GM19035 (cell line): ENCODE results near the gene BPI.
"Not testable (repeated sequence)": the region's sequence is repeated elsewhere in the genome, so short reads cannot be mapped to it uniquely, and the experiment has no call there.

Source experiments
- ATAC-seq: cut with Tn5 transposase; IDR thresholded peaks from one replicate; pipeline ENCODE4 v1.9.1; 2021; ENCODE audit not compliant: unreplicated experiment

BPI gene

DNA sequence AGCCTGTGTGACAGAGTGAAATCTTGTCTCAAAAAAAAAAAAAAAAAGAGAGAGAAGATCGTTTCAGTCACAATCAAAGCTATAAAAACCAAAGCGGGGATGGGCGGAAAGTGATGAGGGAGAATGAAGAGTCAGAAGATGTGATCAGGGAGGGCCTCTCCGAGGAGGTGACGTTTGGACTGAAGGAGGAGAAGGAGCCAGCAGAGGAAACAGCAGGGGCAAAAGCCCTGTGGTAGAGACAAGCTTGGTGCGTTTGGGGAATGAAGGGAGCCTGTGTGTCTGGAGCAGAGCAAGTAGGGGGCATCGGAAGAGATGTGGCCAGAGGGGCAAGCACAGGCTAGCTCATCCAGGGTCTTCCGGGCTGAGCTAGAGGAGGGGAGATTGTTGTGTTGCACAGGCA, 27.9 kb downstream of the BPI start:
- ATAC-seq: no peak

DNA sequence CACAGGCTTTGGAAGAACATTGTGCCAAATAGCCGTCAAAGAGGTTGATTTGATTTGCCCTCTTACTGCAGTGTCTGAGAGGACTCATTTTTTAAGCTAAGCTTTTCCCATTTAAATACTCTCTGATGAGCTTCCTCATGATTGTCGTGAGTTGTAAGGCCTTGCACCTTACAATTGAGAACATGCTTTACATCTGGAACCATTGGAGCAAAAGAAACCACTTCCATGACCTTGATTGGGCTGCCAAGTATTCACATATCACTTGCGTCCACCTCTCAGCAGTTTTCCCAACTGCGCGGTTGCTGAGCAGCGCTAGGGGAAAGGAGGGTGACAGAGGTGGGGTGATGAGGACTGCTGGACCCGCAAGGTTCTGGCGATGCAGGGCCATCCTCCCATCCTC, 30.1 kb downstream of the BPI start:
- ATAC-seq: no peak

DNA sequence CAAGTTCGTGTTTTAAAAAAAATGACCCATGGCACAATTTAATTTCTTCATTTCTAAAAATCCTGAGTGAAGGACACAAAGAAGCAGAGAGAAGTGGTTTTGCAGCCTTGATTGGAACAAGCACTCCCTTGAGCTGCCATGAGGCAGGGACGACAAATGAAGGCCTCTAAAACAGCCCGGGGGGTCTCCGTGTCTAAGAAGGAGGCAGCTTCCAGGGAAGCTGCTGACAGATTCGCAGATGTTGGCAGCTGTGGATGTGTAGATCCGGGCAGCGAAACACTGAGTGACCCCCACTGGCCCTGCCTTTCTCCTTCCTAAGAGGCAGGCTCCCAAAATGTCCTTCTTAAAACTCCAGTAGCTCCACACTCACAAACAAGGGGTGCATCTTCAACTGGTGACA, 32.8 kb downstream of the BPI start:
- ATAC-seq: no peak

DNA sequence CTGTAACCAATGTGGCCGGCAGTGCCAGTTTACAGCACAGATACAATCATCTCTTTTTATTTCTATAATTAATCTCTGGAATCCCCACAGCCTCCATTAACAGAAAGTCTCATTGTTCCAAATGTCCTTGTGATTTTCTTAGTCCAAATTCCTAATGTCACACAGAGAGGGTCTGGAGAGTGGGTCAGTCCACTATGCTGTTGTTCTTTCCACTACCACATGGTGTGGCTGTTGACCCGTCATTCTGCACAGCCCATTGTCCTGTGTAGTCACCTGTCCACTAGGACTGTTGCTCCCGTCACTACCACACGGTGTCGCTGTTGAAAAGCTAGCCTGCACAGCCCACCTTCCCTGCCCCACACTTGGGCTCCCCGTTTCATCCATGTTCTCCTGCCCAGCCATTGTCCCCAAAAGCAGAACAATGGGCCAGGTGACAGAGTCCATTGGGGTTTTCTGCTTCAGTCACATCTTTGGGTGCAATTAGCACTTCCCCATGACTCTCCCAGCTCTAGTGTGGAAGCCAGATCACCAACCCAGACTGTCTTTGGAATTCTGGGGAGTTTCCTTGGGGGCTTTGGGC, 33.7 kb downstream of the BPI start:
- no peak for ATAC-seq

DNA sequence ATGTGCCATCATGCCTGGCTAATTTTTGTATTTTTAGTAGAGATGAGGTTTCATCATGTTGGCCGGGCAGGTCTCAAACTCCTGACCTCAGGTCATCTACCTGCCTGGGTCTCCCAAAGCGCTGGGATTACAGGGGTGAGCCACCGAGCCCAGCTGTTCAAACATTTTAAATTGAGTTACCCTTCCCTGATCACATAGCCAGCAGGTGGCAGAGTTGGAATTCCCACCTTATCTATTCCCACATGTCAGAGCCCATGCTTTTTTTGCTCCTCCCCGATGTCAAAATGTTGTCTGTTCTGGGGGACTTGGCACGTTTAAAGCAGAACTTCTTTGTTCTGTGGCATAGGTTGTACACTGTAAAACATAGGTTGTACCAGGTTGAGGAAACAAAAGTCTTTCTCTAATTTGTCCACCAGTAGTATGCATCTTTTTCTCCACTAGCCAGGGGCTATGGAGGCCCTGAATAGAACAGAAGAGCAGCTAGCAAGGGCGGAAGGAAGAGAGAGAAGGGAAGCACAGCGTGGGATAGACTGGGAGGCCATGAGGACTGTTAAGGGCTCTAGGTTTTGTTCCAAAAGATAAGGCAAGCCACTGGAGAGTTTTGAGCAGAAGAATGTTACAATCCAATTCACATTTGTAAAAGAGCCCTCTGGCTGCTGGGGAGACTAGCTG, 35.0 kb downstream of the BPI start:
- no peak for ATAC-seq

DNA sequence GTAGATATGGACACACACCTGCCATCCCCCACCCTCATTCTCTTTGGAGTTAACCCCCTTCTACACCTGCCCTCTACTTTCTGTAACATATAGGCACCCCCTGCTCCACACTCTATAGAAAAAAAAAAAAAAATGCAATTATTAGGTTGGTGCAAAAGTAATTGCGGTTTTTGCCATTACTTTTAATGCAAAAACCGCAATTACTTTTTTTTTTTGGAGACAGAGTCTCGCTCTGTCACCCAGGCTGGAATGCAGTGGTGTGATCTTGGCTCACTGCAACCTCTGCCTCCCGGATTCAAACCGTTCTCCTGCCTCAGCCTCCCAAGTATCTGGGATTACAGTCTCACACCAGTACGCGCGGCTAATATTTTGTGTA, 35.6 kb downstream of the BPI start:
- ATAC-seq: not testable (repeated sequence)

DNA sequence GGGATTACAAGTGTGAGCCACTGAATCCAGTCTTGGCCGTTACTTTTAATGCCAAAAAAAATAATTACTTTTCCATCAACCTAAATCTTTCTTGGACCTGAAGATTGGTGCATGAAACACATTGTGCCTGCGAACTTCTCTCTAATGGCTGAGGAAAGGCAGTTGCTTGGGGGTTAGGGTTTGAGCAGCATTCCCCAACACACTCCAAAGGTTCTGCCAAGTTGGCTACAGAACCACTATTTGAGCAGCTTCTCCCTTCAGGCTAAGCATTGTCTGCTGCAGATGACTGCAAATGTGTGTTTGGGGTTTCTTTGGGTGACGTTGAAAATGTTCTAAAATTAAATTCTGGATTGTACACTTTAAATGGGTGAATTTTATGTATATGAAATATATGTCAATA, 36.0 kb downstream of the BPI start:
- ATAC-seq: no peak

DNA sequence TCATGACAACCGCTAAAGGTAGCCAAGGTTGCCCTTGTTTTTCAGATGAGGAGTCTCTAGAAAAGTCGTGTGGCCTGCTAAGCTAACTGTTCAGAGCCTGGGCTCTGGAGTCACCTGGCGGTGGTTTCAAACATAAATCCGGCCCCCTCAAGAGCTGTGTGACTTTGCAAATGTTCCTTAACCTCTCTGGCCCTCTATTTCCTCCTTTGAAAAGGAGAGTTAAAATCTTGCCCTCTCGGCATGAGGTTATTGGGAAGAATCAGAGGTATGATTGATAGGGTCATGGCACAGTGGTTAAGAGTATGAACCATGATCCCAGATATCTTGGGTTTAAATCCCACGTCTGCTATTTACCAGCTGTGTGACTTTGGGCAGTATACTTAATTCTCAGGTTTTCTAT, 36.7 kb downstream of the BPI start:
- no peak for ATAC-seq

DNA sequence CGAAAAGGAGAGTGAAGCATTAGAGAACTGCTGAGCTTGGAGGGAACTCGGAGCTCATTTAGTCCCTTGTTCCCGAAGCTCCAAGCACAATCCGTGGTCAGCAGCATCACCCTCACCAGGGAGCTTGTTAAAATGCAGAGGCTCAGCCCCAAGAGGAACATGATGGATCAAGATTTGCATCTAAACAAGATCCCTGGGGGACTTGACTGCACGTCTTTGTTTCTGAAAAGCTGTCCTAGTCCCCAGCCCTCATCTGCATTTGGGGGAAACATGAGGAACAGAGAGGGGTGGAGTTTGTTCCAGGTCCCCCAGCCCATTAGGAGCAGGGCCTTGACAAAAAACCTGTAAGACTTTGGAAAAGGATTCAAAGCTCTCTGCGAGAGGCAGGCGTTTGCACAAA, 38.3 kb downstream of the BPI start:
- no peak for ATAC-seq

DNA sequence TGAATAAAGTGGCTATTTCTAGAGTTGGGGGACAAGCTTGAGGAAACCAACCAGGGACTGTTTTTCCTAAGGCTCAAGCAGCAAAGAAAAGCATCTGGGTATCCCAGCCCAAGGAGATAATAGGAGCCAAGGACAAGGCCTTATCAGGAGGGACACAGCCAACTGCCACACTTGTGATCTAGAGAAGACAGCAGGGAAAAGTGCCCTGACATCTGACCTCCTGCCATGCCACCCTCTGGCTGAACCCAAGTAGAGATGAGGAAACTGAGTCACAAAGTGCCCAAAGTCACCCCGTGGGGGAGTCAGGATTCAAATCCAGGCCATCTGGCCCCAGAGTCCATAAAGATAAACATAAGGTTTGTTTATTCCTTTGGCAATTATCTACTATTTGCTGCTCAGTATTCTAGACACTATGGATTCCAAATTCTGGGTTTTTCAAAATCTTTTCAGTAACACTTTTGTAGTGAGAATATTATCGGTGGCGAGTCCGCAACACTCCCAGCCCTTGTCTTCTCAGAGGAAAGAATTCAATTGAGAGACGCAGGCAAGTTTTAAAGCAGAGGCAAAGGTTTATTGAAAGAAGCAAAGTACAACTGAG, 38.9 kb downstream of the BPI start:
- no peak for ATAC-seq

DNA sequence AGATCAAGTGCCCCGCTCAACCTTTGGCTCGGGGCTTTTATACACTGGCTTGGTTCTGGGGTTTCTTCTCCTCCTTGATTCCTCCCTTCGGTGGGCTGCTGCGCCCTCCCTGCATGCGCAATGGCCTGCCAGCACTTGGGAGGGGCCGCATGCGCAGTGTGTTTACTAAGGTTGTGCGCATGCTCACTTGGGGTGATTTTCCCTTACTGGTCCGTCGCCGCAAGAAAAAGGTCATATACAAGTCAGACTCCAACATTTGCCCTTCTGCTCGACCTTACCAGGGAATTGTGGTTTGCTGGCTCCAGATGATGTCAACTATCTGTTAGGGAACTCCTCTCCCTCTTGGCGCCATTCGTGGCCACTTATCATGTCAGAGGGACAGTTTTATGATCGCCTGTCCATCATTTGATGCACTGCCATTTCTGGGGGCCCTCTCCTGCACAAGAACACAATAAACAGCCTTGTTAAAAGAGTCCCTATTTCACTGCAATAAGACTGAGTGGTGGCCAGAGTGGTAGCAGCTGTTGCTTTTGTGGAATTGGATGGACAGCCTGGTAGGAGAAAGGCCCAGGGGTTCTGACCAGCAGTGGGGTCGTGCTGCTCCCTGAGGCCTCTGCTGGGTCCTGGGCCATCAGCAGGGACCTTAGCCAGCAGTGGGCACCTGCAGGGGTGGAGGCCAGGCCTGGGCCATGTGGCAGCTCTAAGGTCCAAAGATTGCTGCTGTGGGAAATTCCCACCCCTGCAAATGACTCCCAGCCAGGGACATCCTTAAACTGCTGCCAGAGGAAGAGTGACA, 39.6 kb downstream of the BPI start:
- ATAC-seq: no peak

DNA sequence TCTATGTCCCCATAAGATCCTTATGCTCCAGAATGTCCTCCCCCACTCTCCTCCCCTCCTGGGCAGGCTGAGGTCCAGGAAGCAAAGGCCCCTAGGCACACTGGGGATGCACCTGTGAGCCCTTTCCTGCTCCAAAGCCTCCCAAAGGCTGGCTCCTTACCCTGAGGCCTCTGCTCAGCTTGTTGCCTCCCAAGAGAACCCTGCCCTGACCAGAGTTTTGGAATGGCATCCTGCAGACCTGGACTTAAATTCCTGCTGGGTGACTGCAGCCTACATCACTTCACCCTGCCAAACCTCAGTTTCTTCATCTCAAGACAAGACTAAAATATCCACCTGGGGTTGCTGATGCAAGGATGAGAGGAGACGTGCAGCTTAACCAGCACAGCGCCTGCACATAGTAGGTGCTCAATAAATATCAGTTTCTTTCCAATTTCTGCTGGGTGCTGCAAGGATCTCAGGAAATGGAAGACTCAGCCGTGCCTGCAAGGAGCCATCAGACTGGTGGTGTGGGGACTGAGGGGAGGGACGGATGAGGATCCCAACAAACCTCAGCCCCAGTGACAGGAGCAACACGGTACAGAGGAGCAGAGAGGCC, 40.2 kb downstream of the BPI start:
- no peak for ATAC-seq

DNA sequence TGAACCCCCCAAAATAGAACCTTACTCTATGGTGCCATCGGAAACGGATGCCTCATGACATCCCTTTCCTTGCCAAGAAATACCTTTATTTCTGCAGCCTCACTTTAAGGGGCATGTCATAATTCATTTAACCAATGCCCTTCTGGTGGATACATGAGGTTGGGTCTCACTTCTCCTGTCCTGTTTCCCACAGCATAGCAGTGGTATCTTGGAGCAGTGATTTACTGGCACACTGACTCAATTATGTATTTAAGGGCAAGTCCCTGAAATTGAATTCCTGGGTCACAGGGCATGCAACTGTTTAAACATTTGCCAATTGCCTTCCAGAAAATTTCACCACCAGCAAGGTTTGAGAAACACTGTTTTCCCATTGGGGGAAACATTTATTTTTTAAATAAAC, 41.7 kb downstream of the BPI start:
- ATAC-seq: no peak

DNA sequence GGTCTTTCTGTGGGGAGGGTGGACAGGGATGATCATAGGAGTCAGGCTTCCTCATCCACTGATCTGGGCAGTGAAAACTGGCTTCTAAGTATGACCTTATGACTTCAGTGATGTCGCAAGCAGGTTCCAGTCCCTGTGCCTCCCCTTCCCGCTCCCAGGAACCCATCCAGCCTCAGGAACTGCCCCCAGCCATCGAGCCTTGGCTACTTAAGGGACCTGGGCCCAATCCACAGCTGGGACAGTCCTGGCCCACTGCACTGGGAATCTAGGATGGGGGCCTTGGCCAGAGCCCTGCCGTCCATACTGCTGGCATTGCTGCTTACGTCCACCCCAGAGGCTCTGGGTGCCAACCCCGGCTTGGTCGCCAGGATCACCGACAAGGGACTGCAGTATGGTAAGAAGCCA, 42.3 kb downstream of the BPI start, which contains the start of gene LBP:
Gene LBP (plus strand): TSS at position 236 of the 405 bp plus-strand sequence. CDS start 35 bp downstream, at position 271.
- ATAC-seq: no peak

DNA sequence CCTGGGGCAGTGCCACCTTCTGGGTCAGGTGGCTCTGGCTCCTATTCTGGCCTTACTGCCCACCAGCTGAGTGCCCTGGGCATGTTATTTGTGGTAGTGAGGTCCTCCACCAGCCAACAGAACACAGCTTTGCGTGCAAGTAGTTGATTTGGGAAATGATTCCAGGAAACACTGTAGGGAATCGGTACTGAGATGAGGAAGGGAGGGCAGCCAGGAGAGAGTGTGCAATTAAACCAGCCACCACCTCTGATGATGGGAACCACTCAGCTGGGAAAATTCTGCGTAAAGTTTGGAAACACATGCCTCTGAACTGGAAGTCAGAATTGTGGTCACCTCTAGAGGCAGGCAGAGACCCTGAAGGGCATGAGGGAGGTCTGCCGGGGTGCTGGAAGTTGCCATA, 42.8 kb downstream of the BPI start:
- ATAC-seq: no peak

DNA sequence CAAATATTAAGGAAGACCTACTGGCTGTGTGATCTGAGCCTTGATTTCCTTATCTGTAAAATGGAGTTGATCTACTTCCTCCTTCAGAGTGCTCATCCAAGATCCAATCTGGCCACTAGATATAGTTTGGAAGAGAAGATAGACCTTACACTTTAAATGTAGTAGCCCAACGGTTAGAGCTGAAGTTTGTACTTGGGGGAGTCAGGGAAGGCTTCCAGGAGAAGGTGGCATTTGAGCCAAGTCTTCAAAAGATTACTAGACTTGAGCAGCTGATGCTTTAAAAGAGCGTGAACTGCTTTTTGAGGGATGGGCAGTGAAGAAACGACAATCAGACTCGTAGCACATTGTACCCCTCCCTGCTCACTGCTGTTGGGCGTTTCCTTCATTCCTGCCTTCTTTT, 45.9 kb downstream of the BPI start:
- ATAC-seq: no peak

DNA sequence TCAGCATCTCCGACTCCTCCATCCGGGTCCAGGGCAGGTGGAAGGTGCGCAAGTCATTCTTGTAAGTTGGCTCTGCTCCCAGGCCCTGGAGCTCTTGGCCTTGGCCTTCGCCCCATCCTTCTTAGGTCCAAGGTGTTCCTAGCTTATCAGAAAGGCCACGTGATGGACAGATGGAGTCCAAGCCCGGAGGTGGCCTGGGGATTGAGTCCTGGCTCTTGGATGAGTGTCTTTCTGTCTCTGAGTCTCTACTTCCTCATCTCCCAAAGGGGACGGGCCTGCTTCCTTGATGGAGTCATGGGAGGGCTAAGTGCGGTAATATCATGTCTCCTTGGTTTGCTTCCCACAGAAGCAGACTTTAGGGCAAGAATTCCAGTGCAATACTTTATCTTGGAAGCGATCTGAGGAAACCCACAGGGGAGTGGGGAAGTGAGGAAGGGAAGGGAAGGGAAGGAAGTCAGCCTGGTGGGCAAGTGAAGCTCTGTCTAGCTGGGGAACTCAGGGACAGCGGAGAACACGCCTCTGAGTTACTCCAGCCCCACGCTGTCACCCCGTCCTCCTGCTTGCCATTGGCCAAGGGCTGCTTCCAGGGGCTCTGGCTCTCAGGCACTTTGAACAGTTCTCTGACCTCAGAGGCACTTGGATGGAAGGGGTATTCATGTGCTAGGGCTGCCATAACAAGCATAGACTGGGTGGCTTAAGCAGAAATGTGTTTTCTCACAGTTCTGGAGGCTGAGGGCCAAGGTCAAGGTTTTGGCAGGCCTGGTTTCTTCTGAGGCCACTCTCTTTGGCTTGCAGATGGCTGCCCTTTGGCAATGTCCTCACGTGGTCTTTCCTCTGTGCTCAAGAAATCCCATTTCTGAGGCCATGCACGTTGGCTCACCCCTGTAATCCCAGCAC, 47.2 kb downstream of the BPI start:
- no peak for ATAC-seq

DNA sequence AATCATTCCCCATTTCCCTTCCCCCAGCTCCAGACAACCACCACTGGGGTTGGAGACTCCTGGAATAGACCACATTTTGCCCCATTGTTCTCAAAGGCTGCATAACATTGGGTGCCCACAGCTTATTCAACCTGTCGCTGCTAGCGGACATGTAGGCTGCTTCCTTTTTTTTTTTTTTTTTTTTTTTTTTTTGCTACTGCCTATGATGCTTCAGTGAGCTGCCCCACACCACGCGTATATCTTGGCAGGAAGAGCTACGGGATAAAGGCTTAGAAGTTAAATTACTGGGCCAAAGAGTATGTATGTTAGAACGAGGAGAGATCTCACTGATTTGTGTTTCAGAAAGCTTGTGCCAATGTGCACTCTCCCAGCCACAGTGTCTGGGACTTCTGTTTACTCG, 49.4 kb downstream of the BPI start:
- no peak for ATAC-seq

DNA sequence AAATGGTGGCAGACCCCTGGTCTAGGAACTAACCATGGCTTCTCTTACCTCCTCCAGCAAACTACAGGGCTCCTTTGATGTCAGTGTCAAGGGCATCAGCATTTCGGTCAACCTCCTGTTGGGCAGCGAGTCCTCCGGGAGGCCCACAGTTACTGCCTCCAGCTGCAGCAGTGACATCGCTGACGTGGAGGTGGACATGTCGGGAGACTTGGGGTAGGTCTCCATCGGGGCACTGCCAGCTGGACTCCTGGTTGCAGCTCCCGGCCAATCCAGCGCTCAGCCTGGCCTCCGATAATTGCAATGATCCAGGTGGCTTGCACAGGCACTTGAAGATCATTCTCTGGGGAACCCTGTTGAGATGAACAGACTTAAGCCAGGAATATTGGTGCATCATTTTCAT, 50.3 kb downstream of the BPI start:
- no peak for ATAC-seq

DNA sequence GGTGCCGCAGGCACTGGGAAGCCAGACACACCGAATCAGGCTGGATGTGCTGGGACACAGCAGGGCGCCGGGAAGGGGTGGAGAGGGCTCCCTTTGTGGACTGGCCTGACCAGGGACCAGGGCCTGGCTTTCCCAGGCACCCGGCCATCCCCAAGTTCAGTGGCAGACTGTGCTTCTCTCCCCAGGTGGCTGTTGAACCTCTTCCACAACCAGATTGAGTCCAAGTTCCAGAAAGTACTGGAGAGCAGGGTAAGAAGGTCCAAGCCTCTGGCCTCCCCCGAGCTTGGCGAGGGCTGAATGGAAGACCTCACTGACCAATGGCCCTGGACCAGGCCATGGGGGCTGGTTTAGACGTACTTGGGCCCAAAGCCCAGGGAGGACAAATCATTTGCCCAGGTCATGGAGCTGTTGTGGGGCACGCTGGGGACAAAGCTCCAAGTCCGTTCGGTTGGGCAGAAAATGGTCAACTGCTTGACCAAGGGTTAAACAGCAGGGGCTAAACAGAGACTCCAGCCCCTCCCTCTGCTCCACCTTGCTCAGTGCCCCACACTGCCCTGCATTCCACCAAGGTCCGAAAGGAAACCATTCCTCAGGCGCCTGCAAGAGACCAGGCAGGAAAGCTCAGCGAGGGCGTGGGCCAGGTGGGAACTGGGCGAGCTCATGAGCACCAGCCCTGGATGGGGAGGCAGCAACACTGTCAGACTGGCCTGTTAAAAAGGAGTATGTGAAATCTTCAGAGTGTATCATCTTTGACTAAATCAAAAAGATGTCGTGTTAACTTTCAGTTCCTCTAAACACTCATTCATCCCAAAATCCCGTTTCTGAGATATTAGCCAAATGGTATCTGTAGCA, 51.4 kb downstream of the BPI start:
- ATAC-seq: no peak
